ELF-1 (cell line): ENCODE data around the gene NEU3.
A peak's percentile ranks its signal among the peaks of the same experiment; 100 is the strongest.
"Not testable (repeated sequence)": the region's sequence is repeated elsewhere in the genome, so short reads cannot be mapped to it uniquely, and the experiment has no call there.

ENCODE experiments used
- DNase-seq: peaks from one replicate; pipeline ENCODE4 v3.0.0-alpha.2; 2016; ENCODE audit warnings: low read depth, low spot score

NEU3 gene

GRCh38 chr11:74984070-74984469 is 4.7 kb upstream of the NEU3 start:
- no peak for DNase-seq

GRCh38 chr11:74984730-74985129 is 4.0 kb upstream of the NEU3 start:
- no peak for DNase-seq

GRCh38 chr11:74989260-74989638 is 516 bp downstream of the NEU3 start:
- DNase-seq, result no peak

GRCh38 chr11:74990150-74990549 is 1.4 kb downstream of the NEU3 start:
- not testable (repeated sequence) for DNase-seq

- DNase-seq, result no peak
Observed at GRCh38 chr11:74990941-74991340, 2.2 kb downstream of the NEU3 start.

GRCh38 chr11:74992852-74993251 is 4.1 kb downstream of the NEU3 start:
- no peak for DNase-seq

GRCh38 chr11:75000975-75001354 is 12.2 kb downstream of the NEU3 start:
- no peak for DNase-seq

- no peak for DNase-seq
Observed at GRCh38 chr11:75001686-75002085, 13.0 kb downstream of the NEU3 start.

GRCh38 chr11:75002516-75002915 is 13.8 kb downstream of the NEU3 start:
- DNase-seq, result no peak

GRCh38 chr11:75004215-75004614 is 15.5 kb downstream of the NEU3 start:
- DNase-seq, result no peak

GRCh38 chr11:75011357-75011756 is 22.6 kb downstream of the NEU3 start:
- DNase-seq, result no peak

GRCh38 chr11:75011872-75012271 is 23.1 kb downstream of the NEU3 start:
- no peak for DNase-seq

- peak; percentile 57 for DNase-seq
Observed at GRCh38 chr11:75013051-75013450, 24.3 kb downstream of the NEU3 start.

- peak; percentile 3 for DNase-seq
Observed at GRCh38 chr11:75014129-75014528, 25.4 kb downstream of the NEU3 start.

GRCh38 chr11:75019200-75019599 is 30.5 kb downstream of the NEU3 start:
- DNase-seq, result not testable (repeated sequence)

GRCh38 chr11:75020328-75020727 is 31.6 kb downstream of the NEU3 start:
- DNase-seq, result not testable (repeated sequence)

GRCh38 chr11:75022296-75022695 is 33.6 kb downstream of the NEU3 start:
- DNase-seq, result no peak

GRCh38 chr11:75022759-75023396 is 34.1 kb downstream of the NEU3 start:
- DNase-seq, result peak; percentile 94

GRCh38 chr11:75023446-75024067 is 34.8 kb downstream of the NEU3 start:
- DNase-seq, result no peak

- no peak for DNase-seq
Observed at GRCh38 chr11:75024068-75024449, 35.3 kb downstream of the NEU3 start.

- DNase-seq, result no peak
Observed at GRCh38 chr11:75024764-75025211, 36.1 kb downstream of the NEU3 start.

GRCh38 chr11:75025561-75025960 is 36.8 kb downstream of the NEU3 start:
- no peak for DNase-seq

- no peak for DNase-seq
Observed at GRCh38 chr11:75028321-75028720, 39.6 kb downstream of the NEU3 start.

GRCh38 chr11:75028724-75029123 is 40.0 kb downstream of the NEU3 start:
- no peak for DNase-seq
